GM23248 (cell line): Measurements from ENCODE around the gene TCHP.

Experiments used
- EZH2 ChIP-seq: fragments of 200-600 bp; sonication (generic); IDR thresholded peaks from 2 replicates; pipeline ENCODE4 v1.6.1; 2018; ENCODE audit warnings: antibody characterized with exemption, mild to moderate bottlenecking; ENCODE audit not compliant: insufficient read depth, poor library complexity, severe bottlenecking
- EZH2phosphoT487 ChIP-seq: fragments of 200-600 bp; sonication (generic); IDR thresholded peaks from 2 replicates; pipeline ENCODE4 v1.6.1; 2018; ENCODE audit warnings: antibody characterized with exemption, moderate library complexity, mild to moderate bottlenecking, low read depth; ENCODE audit not compliant: insufficient read depth

- TF ChIP-seq EZH2phosphoT487: no peak
- no peak for TF ChIP-seq EZH2
Observed at GRCh38 chr12:109873653-109874052, 26.4 kb upstream of the TCHP start.
